Peyer's patch (tissue), 4 donors: ENCODE measurements around the gene KLHL13.

Source experiments
- POLR2A ChIP-seq, 2 donors: fragments of 450-650 bp; IDR thresholded peaks; one replicate each; pipeline ENCODE4 v1.5.1; 2017; ENCODE audit warnings: antibody characterized with exemption in 2 of 2, mild to moderate bottlenecking in 2 of 2, moderate library complexity in 2 of 2
- TF ChIP-seq, protein P1 (sequence below), 6 experiments: fragments of 450-650 bp in 4 of 6; fragments of 200-600 bp in 2 of 6; sonication (generic) in 1 of 6; IDR thresholded peaks; one replicate each; pipeline ENCODE4 v1.5.1; 2017 to 2019; ENCODE audit warnings: antibody characterized with exemption in 6 of 6, mild to moderate bottlenecking in 3 of 6, moderate library complexity in 1 of 6

- TF ChIP-seq, protein P1, sequence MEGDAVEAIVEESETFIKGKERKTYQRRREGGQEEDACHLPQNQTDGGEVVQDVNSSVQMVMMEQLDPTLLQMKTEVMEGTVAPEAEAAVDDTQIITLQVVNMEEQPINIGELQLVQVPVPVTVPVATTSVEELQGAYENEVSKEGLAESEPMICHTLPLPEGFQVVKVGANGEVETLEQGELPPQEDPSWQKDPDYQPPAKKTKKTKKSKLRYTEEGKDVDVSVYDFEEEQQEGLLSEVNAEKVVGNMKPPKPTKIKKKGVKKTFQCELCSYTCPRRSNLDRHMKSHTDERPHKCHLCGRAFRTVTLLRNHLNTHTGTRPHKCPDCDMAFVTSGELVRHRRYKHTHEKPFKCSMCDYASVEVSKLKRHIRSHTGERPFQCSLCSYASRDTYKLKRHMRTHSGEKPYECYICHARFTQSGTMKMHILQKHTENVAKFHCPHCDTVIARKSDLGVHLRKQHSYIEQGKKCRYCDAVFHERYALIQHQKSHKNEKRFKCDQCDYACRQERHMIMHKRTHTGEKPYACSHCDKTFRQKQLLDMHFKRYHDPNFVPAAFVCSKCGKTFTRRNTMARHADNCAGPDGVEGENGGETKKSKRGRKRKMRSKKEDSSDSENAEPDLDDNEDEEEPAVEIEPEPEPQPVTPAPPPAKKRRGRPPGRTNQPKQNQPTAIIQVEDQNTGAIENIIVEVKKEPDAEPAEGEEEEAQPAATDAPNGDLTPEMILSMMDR (IDR thresholded peaks at IDR 0.05): no peak
- TF ChIP-seq POLR2A (IDR thresholded peaks at IDR 0.05): no peak
Observed at GRCh38 chrX:118026631-118027030, 90.0 kb downstream of the KLHL13 start.
